ENCODE results near the gene HIVEP1. TPM values are rescaled to one million over a fixed set of nuclear protein-coding genes. Genes with fewer than 3 reads are reported as not detected.

HIVEP1 gene
- 36.8 TPM for total RNA-seq

GRCh38 chr6:12012038-12012557, at the start of gene HIVEP1:
Gene HIVEP1, plus strand, starts transcription at chr6:12012312. Its CDS starts 3,317 bp downstream, at chr6:12015629.

Other genes with a start within 250 kb of the HIVEP1 start
- 13.3 TPM for gene ADTRP, start 233.5 kb upstream of the HIVEP1 start, total RNA-seq

Measured in camera-type eye (tissue), 1 donor.